Astrocyte of the cerebellum (primary cell): Measurements from ENCODE around the gene STUB1.
A peak's percentile ranks its signal among the peaks of the same experiment; 100 is the strongest.
"Not testable (repeated sequence)": the region's sequence is repeated elsewhere in the genome, so short reads cannot be mapped to it uniquely, and the experiment has no call there.

Experiments used
- DNase-seq: peaks from one replicate; pipeline ENCODE4 v3.0.0-alpha.2; 2011; ENCODE audit warnings: low read depth
- H3K4me3 ChIP-seq: 2 replicates; pipeline ENCODE4 v1.5.1; 2011; ENCODE audit warnings: mild to moderate bottlenecking, low read depth, low read length, moderate library complexity
- CTCF ChIP-seq: IDR thresholded peaks from 2 replicates; pipeline ENCODE4 v1.5.1; 2012; ENCODE audit warnings: low read length, low read depth, moderate library complexity, mild to moderate bottlenecking; ENCODE audit errors: missing control alignments
- in situ Hi-C: cut with HindIII; loops from 2 replicates; pipeline ENCODE4 v1.10.0; 2017; ENCODE audit warnings: low sequenced_read_pairs

STUB1 gene

GRCh38 chr16:686459-687260, 6.5 kb downstream of the STUB1 start:
- in situ Hi-C loops: no loop called here
- no peak overlapping the region for H3K4me3 ChIP-seq
- DNase-seq: no peak
- TF ChIP-seq CTCF: no peak

GRCh38 chr16:687499-687898, 7.3 kb downstream of the STUB1 start:
- no peak for TF ChIP-seq CTCF
- no peak overlapping the region for H3K4me3 ChIP-seq
- in situ Hi-C loops: no loop called here
- no peak for DNase-seq

- H3K4me3 ChIP-seq: peak overlapping the region; percentile 87
- in situ Hi-C loops: no loop called here
- no peak for DNase-seq
- no peak for TF ChIP-seq CTCF
Measured at GRCh38 chr16:689175-689897, 9.1 kb downstream of the STUB1 start.

- DNase-seq, in situ Hi-C loops, H3K4me3 ChIP-seq: not testable (repeated sequence)
Measured at GRCh38 chr16:691242-691641, 11.0 kb downstream of the STUB1 start.

- TF ChIP-seq CTCF: no peak
- no peak for DNase-seq
- in situ Hi-C loops: no loop called here
- H3K4me3 ChIP-seq: no peak overlapping the region
Measured at GRCh38 chr16:692356-693108, 12.3 kb downstream of the STUB1 start.

- H3K4me3 ChIP-seq: no peak overlapping the region
- TF ChIP-seq CTCF: no peak
- DNase-seq: no peak
- in situ Hi-C loops: no loop called here
Measured at GRCh38 chr16:693364-693763, 13.2 kb downstream of the STUB1 start.
